B cell (primary cell): ENCODE data around the gene EHD4.

Experiments used
- CTCF ChIP-seq: fragments of 200-600 bp; IDR thresholded peaks from one replicate; pipeline ENCODE4 v1.8.0; 2022; ENCODE audit warnings: antibody characterized with exemption, mild to moderate bottlenecking
- EZH2 ChIP-seq: IDR thresholded peaks from 2 replicates; pipeline ENCODE4 v1.6.1; 2012; ENCODE audit warnings: borderline replicate concordance, low read depth, mild to moderate bottlenecking, moderate library complexity, low read length; ENCODE audit not compliant: insufficient read depth, poor library complexity, severe bottlenecking

- TF ChIP-seq CTCF (no peak), EZH2 (no peak)
These were observed 113.6 kb downstream of the EHD4 start for GRCh38 chr15:41858756-41859155.
